Small intestine (tissue), 16 donors: ENCODE measurements around the gene MROH2A. TPM values are rescaled to one million over a fixed set of nuclear protein-coding genes. Genes with fewer than 3 reads are reported as not detected.
A peak's percentile ranks its signal among the peaks of the same experiment; 100 is the strongest.
"Not testable (repeated sequence)": the region's sequence is repeated elsewhere in the genome, so short reads cannot be mapped to it uniquely, and the experiment has no call there.

Experiments
- DNase-seq, 2 donors: peaks; one replicate each; pipeline versions ENCODE4 v3.0.0 to v3.0.0-alpha.2; 2013
- FAIRE-seq: peaks from 2 replicates; lab custom pipeline; 2012; peaks lifted over from hg19 to GRCh38; lab: Jason Lieb, UNC
- H3K27ac ChIP-seq, 3 donors: one replicate each; pipeline ENCODE4 v1.5.1; 2013; ENCODE audit warnings: low read length in 2 of 3, mild to moderate bottlenecking in 2 of 3, control low read depth in 1 of 3, inconsistent platforms in 1 of 3, low read depth in 1 of 3, moderate library complexity in 1 of 3
- H3K27me3 ChIP-seq, 3 donors: one replicate each; pipeline ENCODE4 v1.6.1; 2013; ENCODE audit warnings: low read length in 3 of 3, inconsistent platforms in 1 of 3; ENCODE audit not compliant: control insufficient read depth in 3 of 3, insufficient read depth in 3 of 3
- H3K36me3 ChIP-seq, 3 donors: one replicate each; pipeline ENCODE4 v1.6.1; 2013; ENCODE audit warnings: low read length in 3 of 3, inconsistent platforms in 1 of 3, low read depth in 1 of 3, mild to moderate bottlenecking in 1 of 3, moderate library complexity in 1 of 3; ENCODE audit not compliant: control insufficient read depth in 3 of 3, insufficient read depth in 2 of 3
- H3K4me1 ChIP-seq, 3 donors: one replicate each; pipeline ENCODE4 v1.6.1; 2013; ENCODE audit warnings: low read length in 2 of 3, inconsistent platforms in 1 of 3, low read depth in 1 of 3, mild to moderate bottlenecking in 1 of 3, moderate library complexity in 1 of 3; ENCODE audit not compliant: control insufficient read depth in 3 of 3, insufficient read depth in 2 of 3
- H3K4me3 ChIP-seq, 3 donors: one replicate each; pipeline ENCODE4 v1.5.1; 2013; ENCODE audit warnings: low read length in 3 of 3, control low read depth in 1 of 3, inconsistent platforms in 1 of 3, low read depth in 1 of 3, mild to moderate bottlenecking in 1 of 3, moderate library complexity in 1 of 3
- H3K9me3 ChIP-seq, 2 donors: one replicate each; pipeline ENCODE4 v1.6.1; 2013; ENCODE audit warnings: low read depth in 1 of 2, low read length in 1 of 2; ENCODE audit not compliant: control insufficient read depth in 2 of 2, insufficient read depth in 1 of 2
- WGBS, 3 donors: extraction: QIAGEN DNeasy Blood & Tissue Kit; methylation state at CpG; one replicate each; pipeline ENCODE4 v1.1.7; 2013; 5-methylcytosine and 5-hydroxymethylcytosine counted together
- long read RNA-seq, 10 donors: transcript quantifications; one replicate each; lab custom pipeline, GENCODE V29; 2026
- polyA plus RNA-seq, 4 donors: library from polyadenylated mRNA; stranded (reverse) in 3 of 4; unstranded in 1 of 4; fragments of 200-250 nt in 3 of 4; fragments of 120-200 nt in 1 of 4; gene quantifications; one replicate each; pipeline versions ENCODE4 v1.2.1 to v1.2.3, GENCODE V29; 2013
- donor health status: healthy with polysubstance abuse.
- donor health status: control.
- donor health status: control.
- donor health status: Bipolar disorder and iron deficiency.
- donor health status: healthy.

The MROH2A gene
- 1 to 10 TPM in 1 of 4 donors, under 1 TPM in 3; 0.19 to 1.6 (median 0.42) TPM for polyA plus RNA-seq
- long read RNA-seq, donor 1 = 0 reads
- long read RNA-seq, donor 2 = 0 reads
- long read RNA-seq, donor 3 = 0 reads
- long read RNA-seq, donor 4 = 0 reads
- long read RNA-seq, donor 5 = 0 reads
- long read RNA-seq, donor 6 = 0 reads
- long read RNA-seq, donor 7 = 0 reads
- long read RNA-seq, donor 8 = 0 reads
- long read RNA-seq, donor 9 = 0 reads
- long read RNA-seq, donor 10 = 0 reads

GRCh38 chr2:233778030-233778429 lies at the start of gene MROH2A:
MROH2A (plus strand) TSS chr2:233778330; CDS start chr2:233779359, 1,029 bp downstream.
- FAIRE-seq = no peak
- Histone ChIP-seq H3K4me3 (no peak within 1 kb of the TSS), H3K36me3 (no peaks in the 10 kb centered on the region), H3K9me3 (peaks cover 1 to 16% of the 10 kb centered on the region in 2 donors), H3K27me3 (no peaks in the 10 kb centered on the region), H3K4me1 (no peaks in the 10 kb centered on the region), H3K27ac (no peak within 1 kb of the TSS)
- DNase-seq = no peak
- WGBS, 3 donors = 80 to 98% (median 82%) methylated on average over 2 of the region's 2 CpGs

GRCh38 chr2:233728723-233729301 lies 49.3 kb upstream of the MROH2A start, which contains the start of gene UGT1A3:
UGT1A3 (plus strand) TSS chr2:233729042; CDS start chr2:233729127, 85 bp downstream.
- Histone ChIP-seq H3K4me1 (peaks cover 0 to 8% (median 4%) of the 10 kb centered on the region in 3 donors), H3K9me3 (no peaks in the 10 kb centered on the region), H3K27me3 (no peaks in the 10 kb centered on the region), H3K27ac (peak within 1 kb of the TSS in 1 of 3 donors; percentile 4), H3K36me3 (peaks cover 0 to 5% (median 0%) of the 10 kb centered on the region in 3 donors), H3K4me3 (no peak within 1 kb of the TSS)
- 40 to 72% (median 51%) methylated on average over 8 of the region's 8 CpGs for WGBS, 3 donors
- FAIRE-seq (no peak), DNase-seq (peak; percentile 35 to 67)

- not testable (repeated sequence) for FAIRE-seq
- DNase-seq = peak in 1 of 2 donors; percentile 73
Observed at GRCh38 chr2:233736868-233737653, 41.1 kb upstream of the MROH2A start.

GRCh38 chr2:233740870-233741269 lies 37.3 kb upstream of the MROH2A start:
- Histone ChIP-seq H3K36me3 (peaks cover 0 to 3% (median 0%) of the 10 kb centered on the region in 3 donors), H3K27ac (no peak overlapping the region), H3K4me3 (no peak overlapping the region), H3K4me1 (peaks cover 0 to 22% (median 6%) of the 10 kb centered on the region in 3 donors), H3K27me3 (no peaks in the 10 kb centered on the region), H3K9me3 (peaks cover 0 to 9% of the 10 kb centered on the region in 2 donors)
- 73 to 79% (median 75%) methylated on average over 2 of the region's 2 CpGs for WGBS, 3 donors
- DNase-seq (no peak), FAIRE-seq (no peak)

More at GRCh38 chr2:233736868-233737653, 41.1 kb upstream of the MROH2A start:
- WGBS, 3 donors = 60 to 73% (median 72%) methylated on average over 14 of the region's 14 CpGs
- not testable (repeated sequence) for H3K27ac ChIP-seq, H3K36me3 ChIP-seq, H3K27me3 ChIP-seq, H3K9me3 ChIP-seq, H3K4me3 ChIP-seq
- H3K4me1 ChIP-seq = peaks cover 0 to 14% (median 6%) of the 10 kb centered on the region in 3 donors

GRCh38 chr2:233743464-233744259 lies 34.5 kb upstream of the MROH2A start:
- Histone ChIP-seq H3K4me3 (no peak overlapping the region), H3K27me3 (no peaks in the 10 kb centered on the region), H3K9me3 (peaks cover 0 to 10% of the 10 kb centered on the region in 2 donors), H3K4me1 (peaks cover 0 to 18% (median 1%) of the 10 kb centered on the region in 3 donors), H3K36me3 (peaks cover 0 to 3% (median 0%) of the 10 kb centered on the region in 3 donors), H3K27ac (no peak overlapping the region)
- DNase-seq = no peak
- no peak for FAIRE-seq
- 94 to 98% (median 95%) methylated on average over 39 to 46 of the region's 46 CpGs for WGBS, 3 donors

- H3K4me1 ChIP-seq = peaks cover 0 to 15% (median 0%) of the 10 kb centered on the region in 3 donors
- peak; percentile 76 to 81 for DNase-seq
- H3K36me3 ChIP-seq = peaks cover 0 to 3% (median 0%) of the 10 kb centered on the region in 3 donors
- no peak overlapping the region for H3K4me3 ChIP-seq
- H3K9me3 ChIP-seq = peaks cover 1 to 14% of the 10 kb centered on the region in 2 donors
- H3K27ac ChIP-seq = peak overlapping the region in 2 of 3 donors; percentile 11 to 32
- H3K27me3 ChIP-seq = no peaks in the 10 kb centered on the region
- no peak for FAIRE-seq
- WGBS, 3 donors = 19 to 51% (median 31%) methylated on average over 5 of the region's 5 CpGs
Observed at GRCh38 chr2:233745073-233745755, 32.9 kb upstream of the MROH2A start.

- not testable (repeated sequence) for FAIRE-seq, H3K4me3 ChIP-seq
- H3K4me1 ChIP-seq = peaks cover 0 to 15% (median 0%) of the 10 kb centered on the region in 3 donors
Observed at GRCh38 chr2:233745838-233746237, 32.3 kb upstream of the MROH2A start.

More at GRCh38 chr2:233745838-233746237, 32.3 kb upstream of the MROH2A start:
- H3K36me3 ChIP-seq, DNase-seq, H3K27me3 ChIP-seq: not testable (repeated sequence)
- 58 to 66% (median 62%) methylated on average over 2 of the region's 2 CpGs for WGBS, 3 donors
- peaks cover 1 to 20% of the 10 kb centered on the region in 2 donors for H3K9me3 ChIP-seq
- peak overlapping the region in 2 of 3 donors; percentile 11 to 32 for H3K27ac ChIP-seq
